HL-60 (cell line): ENCODE data around the gene ZBTB12.

ENCODE experiments used
- GABPA ChIP-seq: IDR thresholded peaks from 2 replicates; pipeline ENCODE4 v1.6.1; 2012; ENCODE audit warnings: low read depth
- POLR2AphosphoS5 ChIP-seq: IDR thresholded peaks from 2 replicates; pipeline ENCODE4 v1.6.1; 2012; ENCODE audit warnings: low read depth
- SPI1 ChIP-seq: IDR thresholded peaks from 2 replicates; pipeline ENCODE4 v1.6.1; 2012; ENCODE audit warnings: low read depth, mild to moderate bottlenecking, borderline replicate concordance
- TF ChIP-seq, protein P1 (sequence below): IDR thresholded peaks from one replicate; pipeline ENCODE4 v1.5.1; 2011; ENCODE audit warnings: low read length, control low read depth, inconsistent platforms; ENCODE audit not compliant: insufficient read depth
- TF ChIP-seq, protein P2 (sequence below): IDR thresholded peaks from 2 replicates; pipeline ENCODE4 v1.6.1; 2012; ENCODE audit warnings: low read depth; ENCODE audit not compliant: insufficient replicate concordance

- TF ChIP-seq, protein P1, sequence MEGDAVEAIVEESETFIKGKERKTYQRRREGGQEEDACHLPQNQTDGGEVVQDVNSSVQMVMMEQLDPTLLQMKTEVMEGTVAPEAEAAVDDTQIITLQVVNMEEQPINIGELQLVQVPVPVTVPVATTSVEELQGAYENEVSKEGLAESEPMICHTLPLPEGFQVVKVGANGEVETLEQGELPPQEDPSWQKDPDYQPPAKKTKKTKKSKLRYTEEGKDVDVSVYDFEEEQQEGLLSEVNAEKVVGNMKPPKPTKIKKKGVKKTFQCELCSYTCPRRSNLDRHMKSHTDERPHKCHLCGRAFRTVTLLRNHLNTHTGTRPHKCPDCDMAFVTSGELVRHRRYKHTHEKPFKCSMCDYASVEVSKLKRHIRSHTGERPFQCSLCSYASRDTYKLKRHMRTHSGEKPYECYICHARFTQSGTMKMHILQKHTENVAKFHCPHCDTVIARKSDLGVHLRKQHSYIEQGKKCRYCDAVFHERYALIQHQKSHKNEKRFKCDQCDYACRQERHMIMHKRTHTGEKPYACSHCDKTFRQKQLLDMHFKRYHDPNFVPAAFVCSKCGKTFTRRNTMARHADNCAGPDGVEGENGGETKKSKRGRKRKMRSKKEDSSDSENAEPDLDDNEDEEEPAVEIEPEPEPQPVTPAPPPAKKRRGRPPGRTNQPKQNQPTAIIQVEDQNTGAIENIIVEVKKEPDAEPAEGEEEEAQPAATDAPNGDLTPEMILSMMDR: no peak
- TF ChIP-seq, protein P2, sequence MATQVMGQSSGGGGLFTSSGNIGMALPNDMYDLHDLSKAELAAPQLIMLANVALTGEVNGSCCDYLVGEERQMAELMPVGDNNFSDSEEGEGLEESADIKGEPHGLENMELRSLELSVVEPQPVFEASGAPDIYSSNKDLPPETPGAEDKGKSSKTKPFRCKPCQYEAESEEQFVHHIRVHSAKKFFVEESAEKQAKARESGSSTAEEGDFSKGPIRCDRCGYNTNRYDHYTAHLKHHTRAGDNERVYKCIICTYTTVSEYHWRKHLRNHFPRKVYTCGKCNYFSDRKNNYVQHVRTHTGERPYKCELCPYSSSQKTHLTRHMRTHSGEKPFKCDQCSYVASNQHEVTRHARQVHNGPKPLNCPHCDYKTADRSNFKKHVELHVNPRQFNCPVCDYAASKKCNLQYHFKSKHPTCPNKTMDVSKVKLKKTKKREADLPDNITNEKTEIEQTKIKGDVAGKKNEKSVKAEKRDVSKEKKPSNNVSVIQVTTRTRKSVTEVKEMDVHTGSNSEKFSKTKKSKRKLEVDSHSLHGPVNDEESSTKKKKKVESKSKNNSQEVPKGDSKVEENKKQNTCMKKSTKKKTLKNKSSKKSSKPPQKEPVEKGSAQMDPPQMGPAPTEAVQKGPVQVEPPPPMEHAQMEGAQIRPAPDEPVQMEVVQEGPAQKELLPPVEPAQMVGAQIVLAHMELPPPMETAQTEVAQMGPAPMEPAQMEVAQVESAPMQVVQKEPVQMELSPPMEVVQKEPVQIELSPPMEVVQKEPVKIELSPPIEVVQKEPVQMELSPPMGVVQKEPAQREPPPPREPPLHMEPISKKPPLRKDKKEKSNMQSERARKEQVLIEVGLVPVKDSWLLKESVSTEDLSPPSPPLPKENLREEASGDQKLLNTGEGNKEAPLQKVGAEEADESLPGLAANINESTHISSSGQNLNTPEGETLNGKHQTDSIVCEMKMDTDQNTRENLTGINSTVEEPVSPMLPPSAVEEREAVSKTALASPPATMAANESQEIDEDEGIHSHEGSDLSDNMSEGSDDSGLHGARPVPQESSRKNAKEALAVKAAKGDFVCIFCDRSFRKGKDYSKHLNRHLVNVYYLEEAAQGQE: no peak
- TF ChIP-seq POLR2AphosphoS5 (peak; percentile 78; the same call in 1 of the 2 replicates), SPI1 (peak; percentile 41; the same call in 1 of the 2 replicates), GABPA (no peak)
Observed at GRCh38 chr6:31862344-31863235, 39.3 kb downstream of the ZBTB12 start, which contains the start of gene NEU1.
